A549 (cell line): ENCODE data around the gene RIN3. TPM values are rescaled to one million over a fixed set of nuclear protein-coding genes. Genes with fewer than 3 reads are reported as not detected.

Source experiments
- ATAC-seq, 2 experiments: fragments of 200-7000 bp in 1 of 2; fragments of >200 bp in 1 of 2; cut with Nextera tagmentation in 1 of 2; cut with Tn5 transposase in 1 of 2; 3 replicates each; pipeline versions ENCODE4 v1.8.0 to v1.9.1; 2018 to 2020; ENCODE audit warnings: mild to moderate bottlenecking in 1 of 2, moderate library complexity in 1 of 2
- CTCF ChIA-PET: fragments of 300-600 bp; sonication (Branson Sonifier 250); formaldehyde crosslinking; extraction: SDS; loops from one replicate; lab custom pipeline; 2021; ENCODE audit warnings: antibody characterized with exemption, inconsistent platforms; lab: Yijun Ruan, JAX
- POLR2A ChIA-PET: fragments of 350-600 bp; formaldehyde crosslinking; extraction: SDS; loops from one replicate; lab custom pipeline; 2021; ENCODE audit warnings: antibody characterized with exemption, inconsistent platforms; lab: Yijun Ruan, JAX
- DNase-seq, 2 experiments: peaks; one replicate each; pipeline versions ENCODE4 v3.0.0 to v3.0.0-alpha.2; 2011 to 2016; ENCODE audit warnings: low read depth in 1 of 2, low spot score in 1 of 2
- FAIRE-seq: peaks from 2 replicates; lab custom pipeline; 2011; peaks lifted over from hg19 to GRCh38; lab: Jason Lieb, UNC
- H3K27ac ChIP-seq, 2 experiments: fragments of >200 bp; sonication (Bioruptor Twin); formaldehyde crosslinking; 3 replicates each; pipeline ENCODE4 v1.5.1; 2016 to 2017
- H3K4me1 ChIP-seq: fragments of >200 bp; sonication (Bioruptor Twin); formaldehyde crosslinking; 3 replicates; pipeline ENCODE4 v1.6.1; 2016
- H3K4me2 ChIP-seq: fragments of >200 bp; sonication (Bioruptor Twin); formaldehyde crosslinking; 3 replicates; pipeline ENCODE4 v1.6.1; 2016
- H3K4me3 ChIP-seq: fragments of >200 bp; sonication (Bioruptor Twin); formaldehyde crosslinking; 3 replicates; pipeline ENCODE4 v1.5.1; 2016
- H3K9me3 ChIP-seq: fragments of >200 bp; sonication (Bioruptor Twin); formaldehyde crosslinking; 3 replicates; pipeline ENCODE4 v1.6.1; 2016
- BHLHE40 ChIP-seq: IDR thresholded peaks from 2 replicates; pipeline ENCODE4 v1.6.1; 2012; ENCODE audit warnings: low read depth, low read length, inconsistent platforms
- CTCF ChIP-seq: fragments of >200 bp; sonication (Bioruptor Twin); formaldehyde crosslinking; IDR thresholded peaks from 3 replicates; pipeline ENCODE4 v1.5.1; 2016
- EHF ChIP-seq: fragments of 250-450 bp; sonication (Bioruptor Pico); IDR thresholded peaks from 2 replicates; pipeline ENCODE4 v1.5.0; 2020; ENCODE audit warnings: mild to moderate bottlenecking
- ELK1 ChIP-seq: fragments of 150-350 bp; IDR thresholded peaks from 2 replicates; pipeline ENCODE4 v1.6.1; 2014; ENCODE audit warnings: low read depth, mild to moderate bottlenecking, low read length
- ESRRA ChIP-seq: fragments of 150-350 bp; IDR thresholded peaks from 2 replicates; pipeline ENCODE4 v1.6.1; 2014; ENCODE audit warnings: mild to moderate bottlenecking, low read length, borderline replicate concordance
- FOSL2 ChIP-seq, 2 experiments: fragments of 450-650 bp in 1 of 2; fragments of >200 bp in 1 of 2; sonication (Bioruptor Twin) in 1 of 2; formaldehyde crosslinking; IDR thresholded peaks; 2 replicates each; pipeline versions ENCODE4 v1.5.0 to v1.6.1; 2016 to 2020; ENCODE audit warnings: mild to moderate bottlenecking in 1 of 2, moderate library complexity in 1 of 2
- GATA3 ChIP-seq: IDR thresholded peaks from 2 replicates; pipeline ENCODE4 v1.6.1; 2012; ENCODE audit warnings: borderline replicate concordance
- HES2 ChIP-seq: fragments of >200 bp; sonication (Bioruptor Twin); formaldehyde crosslinking; IDR thresholded peaks from 2 replicates; pipeline ENCODE4 v1.6.1; 2016
- HOXA7 ChIP-seq: fragments of 250-450 bp; sonication (Bioruptor Pico); IDR thresholded peaks from 2 replicates; pipeline ENCODE4 v1.5.0; 2020; ENCODE audit warnings: mild to moderate bottlenecking, moderate library complexity
- JUN ChIP-seq, 2 experiments: fragments of >200 bp; sonication (Bioruptor Twin); formaldehyde crosslinking; IDR thresholded peaks; 2 replicates in 1 of 2; 3 replicates in 1 of 2; pipeline ENCODE4 v1.6.1; 2016 to 2017
- KDM5A ChIP-seq: fragments of 200-600 bp; sonication (generic); IDR thresholded peaks from 2 replicates; pipeline ENCODE4 v1.6.1; 2016; ENCODE audit warnings: antibody characterized with exemption, mild to moderate bottlenecking
- NPAS2 ChIP-seq: fragments of 250-450 bp; sonication (Bioruptor Pico); IDR thresholded peaks from 2 replicates; pipeline ENCODE4 v1.8.0; 2022; ENCODE audit warnings: mild to moderate bottlenecking, moderate library complexity, borderline replicate concordance
- PHF8 ChIP-seq: fragments of 200-600 bp; sonication (generic); IDR thresholded peaks from 2 replicates; pipeline ENCODE4 v1.6.1; 2016; ENCODE audit warnings: low read depth, mild to moderate bottlenecking, antibody characterized with exemption, moderate library complexity, borderline replicate concordance
- POLR2A ChIP-seq: IDR thresholded peaks from 2 replicates; pipeline ENCODE4 v1.6.1; 2012; ENCODE audit warnings: mild to moderate bottlenecking, low read length
- POLR2AphosphoS2 ChIP-seq: conservative IDR thresholded peaks from 2 replicates; pipeline ENCODE4 v1.6.1; 2012; ENCODE audit warnings: low read length, improper control_type of control experiment, inconsistent platforms
- RAD21 ChIP-seq, 2 experiments: fragments of >200 bp in 1 of 2; sonication (Bioruptor Twin) in 1 of 2; formaldehyde crosslinking in 1 of 2; IDR thresholded peaks in 1 of 2; conservative IDR thresholded peaks in 1 of 2; 2 replicates in 1 of 2; 3 replicates in 1 of 2; pipeline ENCODE4 v1.6.1; 2012 to 2018; ENCODE audit warnings: inconsistent platforms in 1 of 2
- RARB ChIP-seq: fragments of 250-450 bp; sonication (Bioruptor Pico); IDR thresholded peaks from 2 replicates; pipeline ENCODE4 v1.8.0; 2021; ENCODE audit warnings: mild to moderate bottlenecking, moderate library complexity
- RFX5 ChIP-seq: fragments of 450-650 bp; IDR thresholded peaks from 2 replicates; pipeline ENCODE4 v1.7.1; 2014; ENCODE audit warnings: antibody characterized with exemption, mild to moderate bottlenecking, moderate library complexity
- SMC3 ChIP-seq: fragments of >200 bp; sonication (Bioruptor Twin); formaldehyde crosslinking; IDR thresholded peaks from 3 replicates; pipeline ENCODE4 v1.6.1; 2018; ENCODE audit warnings: inconsistent platforms
- TFCP2L1 ChIP-seq: fragments of 250-450 bp; sonication (Bioruptor Pico); IDR thresholded peaks from 2 replicates; pipeline ENCODE4 v1.5.0; 2021; ENCODE audit warnings: mild to moderate bottlenecking
- ZC3H11A ChIP-seq: fragments of 450-650 bp; IDR thresholded peaks from 2 replicates; pipeline ENCODE4 v1.6.1; 2014; ENCODE audit warnings: antibody characterized with exemption, mild to moderate bottlenecking
- ZFP36 ChIP-seq: fragments of 450-650 bp; IDR thresholded peaks from 2 replicates; pipeline ENCODE4 v1.6.1; 2014; ENCODE audit warnings: borderline replicate concordance; ENCODE audit not compliant: partially characterized antibody
- ZNF302 ChIP-seq: fragments of 250-450 bp; sonication (Bioruptor Pico); IDR thresholded peaks from 2 replicates; pipeline ENCODE4 v1.9.0; 2021; ENCODE audit warnings: inconsistent platforms, mild to moderate bottlenecking, moderate library complexity
- WGBS: methylation state at CpG from one replicate; pipeline ENCODE4 v1.1.6; 2017; ENCODE audit errors: missing lambda C conversion rate; 5-methylcytosine and 5-hydroxymethylcytosine counted together
- polyA plus RNA-seq, 4 experiments: library from polyadenylated mRNA; depleted of rRNA in 3 of 4; stranded (reverse); fragments of >200 nt; fragmentation: RNase III in 1 of 4; extraction: RNeasy Plus Mini Kit Qiagen cat#74134 plus additional on column Dnase treatment in 1 of 4; gene quantifications; 2 replicates in 3 of 4; 3 replicates in 1 of 4; pipeline ENCODE4 v1.2.3, GENCODE V29; 2011 to 2017

RIN3 gene
- polyA plus RNA-seq, 2 of the 4 experiments (the other 2 are of a cell fraction), result 5.6 to 14.5 TPM

- no peak for TF ChIP-seq ZC3H11A
- no peak for TF ChIP-seq HOXA7 (CRISPR knock-in tag)
- no peak for TF ChIP-seq HES2
- TF ChIP-seq CTCF, result peak; percentile 68
- no peak for TF ChIP-seq RARB (CRISPR knock-in tag)
- TF ChIP-seq RAD21 (conservative IDR thresholded peaks at IDR 0.05 in 1 of 2, IDR thresholded peaks at IDR 0.05 in 1 of 2), result peak; percentile 78 to 87
- no peak for TF ChIP-seq BHLHE40
- peak; percentile 68 for TF ChIP-seq SMC3
- peak; percentile 45 to 83; a peak in 4 of 6 replicates for ATAC-seq
- 62% methylated on average over 10 of the region's 13 CpGs for WGBS
Measured at GRCh38 chr14:92680781-92681650, 167.4 kb downstream of the RIN3 start.

GRCh38 chr14:92683041-92683440 is 169.5 kb downstream of the RIN3 start:
- WGBS, result 94% methylated on average over 8 of the region's 8 CpGs
- Histone ChIP-seq H3K9me3 (0 out of 3 replicates have a peak, but pooled peaks cover 4% of the 10 kb centered on the region), H3K4me2 (no peak overlapping the region), H3K4me3 (no peak overlapping the region), H3K4me1 (no peaks in the 10 kb centered on the region), H3K27ac (no peak overlapping the region)
- POLR2A ChIA-PET, result interaction anchor here (0.7 kb wide), 1 partner anchor 101 kb away, joined by 3 read pairs; no protein-coding TSS in a partner anchor
- CTCF ChIA-PET, result interaction anchor here (0.6 to 4.0 kb wide), 6 partner anchors 7 to 548 kb away, joined by 3 to 33 read pairs (median 6); no protein-coding TSS in a partner anchor
- DNase-seq (no peak), ATAC-seq (no peak), FAIRE-seq (no peak)
- TF ChIP-seq PHF8, result no peak
- TF ChIP-seq NPAS2 (CRISPR knock-in tag), result no peak
- TF ChIP-seq GATA3, result no peak
- no peak for TF ChIP-seq JUN (IDR thresholded peaks at IDR 0.05)
- no peak for TF ChIP-seq CTCF
- TF ChIP-seq POLR2A, result no peak
- no peak for TF ChIP-seq ZNF302 (CRISPR knock-in tag)
- TF ChIP-seq KDM5A, result no peak
- TF ChIP-seq FOSL2 (IDR thresholded peaks at IDR 0.05), result no peak
- TF ChIP-seq FOSL2 (CRISPR knock-in tag; IDR thresholded peaks at IDR 0.05), result no peak
- TF ChIP-seq ZFP36, result no peak
- no peak for TF ChIP-seq POLR2AphosphoS2
- no peak for TF ChIP-seq EHF (CRISPR knock-in tag)
- no peak for TF ChIP-seq TFCP2L1
- no peak for TF ChIP-seq HES2
- TF ChIP-seq ELK1, result no peak
- TF ChIP-seq ESRRA, result no peak
- TF ChIP-seq RFX5, result no peak

More at GRCh38 chr14:92680781-92681650, 167.4 kb downstream of the RIN3 start:
- Histone ChIP-seq H3K4me1 (no peaks in the 10 kb centered on the region), H3K4me3 (no peak overlapping the region), H3K9me3 (0 out of 3 replicates have a peak, but pooled peaks cover 4% of the 10 kb centered on the region), H3K4me2 (no peak overlapping the region), H3K27ac (peak overlapping the region in 1 of 2 experiments; percentile 58; a peak in 2 of 6 replicates)
- ChIA-PET CTCF (interaction anchor here (0.5 to 4.0 kb wide), 16 partner anchors 9 to 1159 kb away, joined by 3 to 33 read pairs (median 3); no protein-coding TSS in a partner anchor), POLR2A (interaction anchor here (0.7 kb wide), 1 partner anchor 22 kb away, joined by 3 read pairs; no protein-coding TSS in a partner anchor)
- FAIRE-seq, result no peak
- DNase-seq, result peak; percentile 62 to 76
